PC-9 (cell line): ENCODE results near the gene ELOVL7. TPM values are rescaled to one million over a fixed set of nuclear protein-coding genes. Genes with fewer than 3 reads are reported as not detected.
"Not testable (repeated sequence)": the region's sequence is repeated elsewhere in the genome, so short reads cannot be mapped to it uniquely, and the experiment has no call there.

Experiments
- BruUV-seq: library from RNA; stranded (reverse); fragments of 400-500 nt; replicated peaks from 2 replicates; lab custom pipeline; 2021; lab: Mats Ljungman, UMichigan
- CTCF ChIA-PET: fragments of 300-600 bp; sonication (Branson Sonifier 250); formaldehyde crosslinking; loops from one replicate; lab custom pipeline; 2022; ENCODE audit warnings: antibody characterized with exemption; lab: Charles Lee
- POLR2A ChIA-PET: fragments of 300-600 bp; sonication (Branson Sonifier 250); formaldehyde crosslinking; loops from one replicate; lab custom pipeline; 2022; ENCODE audit warnings: antibody characterized with exemption; ENCODE audit not compliant: unreplicated experiment; lab: Charles Lee
- DNase-seq, 2 experiments: peaks; one replicate each; pipeline versions ENCODE4 v3.0.0 to v3.0.0-alpha.2; 2015 to 2022; ENCODE audit warnings: mixed read lengths in 1 of 2
- H2AFZ ChIP-seq: fragments of 200-600 bp; sonication (generic); 2 replicates; pipeline ENCODE4 v1.8.1; 2017; ENCODE audit warnings: antibody characterized with exemption
- H3F3A ChIP-seq: fragments of 200-600 bp; sonication (generic); 2 replicates; pipeline ENCODE4 v1.8.1; 2017; ENCODE audit warnings: antibody characterized with exemption, mild to moderate bottlenecking, low read depth; ENCODE audit not compliant: insufficient read depth
- H3K27ac ChIP-seq: fragments of 200-600 bp; sonication (generic); 2 replicates; pipeline ENCODE4 v1.6.1; 2016; ENCODE audit warnings: mixed run types
- H3K27me3 ChIP-seq: fragments of 200-600 bp; sonication (generic); 2 replicates; pipeline ENCODE4 v1.6.1; 2016; ENCODE audit warnings: low read depth, mixed run types; ENCODE audit not compliant: insufficient read depth
- H3K36me3 ChIP-seq: fragments of 200-600 bp; sonication (generic); 2 replicates; pipeline ENCODE4 v1.6.1; 2016; ENCODE audit warnings: low read depth, mixed run types
- H3K4me1 ChIP-seq: fragments of 200-600 bp; sonication (generic); replicated peaks from 2 replicates; pipeline ENCODE4 v1.6.1; 2016; ENCODE audit warnings: mixed run types; ENCODE audit not compliant: insufficient read depth
- H3K4me2 ChIP-seq: fragments of 200-600 bp; sonication (generic); 2 replicates; pipeline ENCODE4 v1.6.1; 2017; ENCODE audit warnings: mixed run types
- H3K4me3 ChIP-seq: fragments of 200-600 bp; sonication (generic); 2 replicates; pipeline ENCODE4 v1.6.1; 2016; ENCODE audit warnings: mixed run types
- H3K79me2 ChIP-seq: fragments of 200-600 bp; sonication (generic); 2 replicates; pipeline ENCODE4 v1.6.1; 2017; ENCODE audit warnings: low read depth, mixed run types
- H3K9me2 ChIP-seq: fragments of 200-600 bp; sonication (generic); 2 replicates; pipeline ENCODE4 v1.8.1; 2017; ENCODE audit warnings: mild to moderate bottlenecking; ENCODE audit not compliant: insufficient read depth
- H3K9me3 ChIP-seq: fragments of 200-600 bp; sonication (generic); 2 replicates; pipeline ENCODE4 v1.8.1; 2016; ENCODE audit warnings: low read depth; ENCODE audit not compliant: insufficient read depth
- H4K20me1 ChIP-seq: fragments of 200-600 bp; sonication (generic); 2 replicates; pipeline ENCODE4 v1.8.1; 2017; ENCODE audit not compliant: insufficient read depth
- EZH2 ChIP-seq: fragments of 200-600 bp; sonication (generic); IDR thresholded peaks from 2 replicates; pipeline ENCODE4 v1.8.0; 2017; ENCODE audit warnings: antibody characterized with exemption, low read depth
- intact Hi-C: fragments of 100-400 bp; cut with micrococcal nuclease; formaldehyde crosslinking; loops from one replicate; pipeline ENCODE4 v1.10.0; 2022; ENCODE audit not compliant: unreplicated experiment
- total RNA-seq: library from RNA; stranded (reverse); gene quantifications from 2 replicates; pipeline ENCODE4 v1.2.3, GENCODE V29; 2021
- TF ChIP-seq, protein P1 (sequence below): fragments of 200-600 bp; sonication (generic); conservative IDR thresholded peaks from 2 replicates; pipeline ENCODE4 v1.6.1; 2017; ENCODE audit warnings: mixed run types, antibody characterized with exemption, mild to moderate bottlenecking, moderate library complexity

Gene ELOVL7
- total RNA-seq, 1 experiment from 2014 or later = 24.3 TPM

DNA sequence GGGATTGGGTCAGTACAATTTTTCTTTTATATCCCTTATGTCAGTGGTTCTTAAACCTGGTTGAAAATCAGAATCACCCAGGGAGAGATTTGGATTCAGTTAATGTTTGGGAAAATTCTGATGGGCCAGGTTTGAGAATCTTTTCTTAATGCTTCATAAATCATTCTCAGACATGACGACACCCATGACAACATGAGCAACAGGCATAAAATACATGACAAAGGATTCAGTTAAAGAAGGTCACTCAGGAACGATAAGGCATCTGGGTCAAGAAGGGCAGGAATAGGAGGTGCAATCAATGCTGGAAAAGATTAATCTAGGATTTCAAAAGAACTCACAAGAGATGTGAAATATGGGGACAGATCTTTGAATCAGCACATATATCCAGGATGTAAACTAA, 41.8 kb downstream of the ELOVL7 start:
- H3K9me2 ChIP-seq = no peaks in the 10 kb centered on the region
- H3K4me3 ChIP-seq = no peak overlapping the region
- H3K27me3 ChIP-seq = no peaks in the 10 kb centered on the region
- H4K20me1 ChIP-seq = no peaks in the 10 kb centered on the region
- H3K79me2 ChIP-seq = no peaks in the 10 kb centered on the region
- no peaks in the 10 kb centered on the region for H3K36me3 ChIP-seq
- ChIA-PET CTCF (no interaction called here), POLR2A (no interaction called here)
- no peak overlapping the region for H2AFZ ChIP-seq
- BruUV-seq = no TSS peak
- H3K4me1 ChIP-seq = no peaks in the 10 kb centered on the region
- intact Hi-C loops = no loop called here
- H3K27ac ChIP-seq = no peak overlapping the region
- no peak for TF ChIP-seq EZH2
- TF ChIP-seq, protein P1, sequence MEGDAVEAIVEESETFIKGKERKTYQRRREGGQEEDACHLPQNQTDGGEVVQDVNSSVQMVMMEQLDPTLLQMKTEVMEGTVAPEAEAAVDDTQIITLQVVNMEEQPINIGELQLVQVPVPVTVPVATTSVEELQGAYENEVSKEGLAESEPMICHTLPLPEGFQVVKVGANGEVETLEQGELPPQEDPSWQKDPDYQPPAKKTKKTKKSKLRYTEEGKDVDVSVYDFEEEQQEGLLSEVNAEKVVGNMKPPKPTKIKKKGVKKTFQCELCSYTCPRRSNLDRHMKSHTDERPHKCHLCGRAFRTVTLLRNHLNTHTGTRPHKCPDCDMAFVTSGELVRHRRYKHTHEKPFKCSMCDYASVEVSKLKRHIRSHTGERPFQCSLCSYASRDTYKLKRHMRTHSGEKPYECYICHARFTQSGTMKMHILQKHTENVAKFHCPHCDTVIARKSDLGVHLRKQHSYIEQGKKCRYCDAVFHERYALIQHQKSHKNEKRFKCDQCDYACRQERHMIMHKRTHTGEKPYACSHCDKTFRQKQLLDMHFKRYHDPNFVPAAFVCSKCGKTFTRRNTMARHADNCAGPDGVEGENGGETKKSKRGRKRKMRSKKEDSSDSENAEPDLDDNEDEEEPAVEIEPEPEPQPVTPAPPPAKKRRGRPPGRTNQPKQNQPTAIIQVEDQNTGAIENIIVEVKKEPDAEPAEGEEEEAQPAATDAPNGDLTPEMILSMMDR = no peak
- H3F3A ChIP-seq = no peaks in the 10 kb centered on the region
- H3K4me2 ChIP-seq = no peak overlapping the region
- no peaks in the 10 kb centered on the region for H3K9me3 ChIP-seq
- no peak for DNase-seq

GRCh38 chr5:60797482-60798153, 46.5 kb downstream of the ELOVL7 start:
- Histone ChIP-seq H3K79me2 (no peaks in the 10 kb centered on the region), H3K27me3 (no peaks in the 10 kb centered on the region), H3K9me2 (no peaks in the 10 kb centered on the region), H3K4me2 (no peak overlapping the region), H3K36me3 (no peaks in the 10 kb centered on the region), H2AFZ (no peak overlapping the region), H3K27ac (no peak overlapping the region), H3K4me1 (no peaks in the 10 kb centered on the region), H3K9me3 (no peaks in the 10 kb centered on the region), H3F3A (no peaks in the 10 kb centered on the region), H4K20me1 (no peaks in the 10 kb centered on the region), H3K4me3 (no peak overlapping the region)
- intact Hi-C loops = no loop called here
- ChIA-PET POLR2A (no interaction called here), CTCF (no interaction called here)
- no TSS peak for BruUV-seq
- no peak for DNase-seq
- TF ChIP-seq, protein P1 = no peak
- TF ChIP-seq EZH2 = no peak

DNA sequence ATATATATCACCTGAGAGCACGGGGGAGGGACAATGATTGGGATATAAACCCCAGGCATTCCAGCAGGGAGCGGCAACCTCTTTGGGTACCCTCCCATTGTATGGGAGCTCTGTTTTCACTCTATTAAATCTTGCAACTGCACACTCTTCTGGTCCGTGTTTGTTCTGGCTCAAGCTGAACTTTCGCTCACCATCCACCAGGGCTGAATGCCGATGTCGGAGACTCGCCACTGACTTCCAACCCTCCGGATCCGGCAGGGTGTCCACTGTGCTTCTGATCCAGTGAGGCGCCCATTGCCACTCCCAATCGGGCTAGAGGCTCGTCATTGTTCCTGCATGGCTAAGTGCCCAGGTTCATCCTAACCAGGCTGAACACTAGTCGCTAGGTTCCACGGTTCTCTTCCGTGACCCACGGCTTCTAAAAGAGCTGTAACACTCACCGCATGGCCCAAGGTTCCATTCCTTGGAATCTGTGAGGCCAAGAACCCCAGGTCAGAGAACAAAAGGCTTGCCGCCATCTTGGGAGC, 48.6 kb downstream of the ELOVL7 start:
- H3K27me3 ChIP-seq, H3K79me2 ChIP-seq, BruUV-seq, H3K27ac ChIP-seq, H3K9me2 ChIP-seq, H3K4me1 ChIP-seq, H4K20me1 ChIP-seq, H2AFZ ChIP-seq, H3K4me2 ChIP-seq, DNase-seq, intact Hi-C loops, H3K4me3 ChIP-seq, H3F3A ChIP-seq, H3K9me3 ChIP-seq, H3K36me3 ChIP-seq, CTCF ChIA-PET: not testable (repeated sequence)
- POLR2A ChIA-PET = interaction anchor here (0.7 kb wide), 1 partner anchor 15 kb away, joined by 3 read pairs; no protein-coding TSS in a partner anchor
